GM21423 (cell line): ENCODE data around the gene TRIM66.
"Not testable (repeated sequence)": the region's sequence is repeated elsewhere in the genome, so short reads cannot be mapped to it uniquely, and the experiment has no call there.

Experiments used
- ATAC-seq: cut with Tn5 transposase; IDR thresholded peaks from one replicate; pipeline ENCODE4 v1.9.1; 2021; ENCODE audit warnings: mild to moderate bottlenecking, moderate library complexity; ENCODE audit not compliant: unreplicated experiment

Gene TRIM66

GRCh38 chr11:8692417-8692816, 10.0 kb upstream of the TRIM66 start:
- ATAC-seq = no peak

GRCh38 chr11:8691601-8692000, 9.1 kb upstream of the TRIM66 start:
- ATAC-seq = no peak

DNA sequence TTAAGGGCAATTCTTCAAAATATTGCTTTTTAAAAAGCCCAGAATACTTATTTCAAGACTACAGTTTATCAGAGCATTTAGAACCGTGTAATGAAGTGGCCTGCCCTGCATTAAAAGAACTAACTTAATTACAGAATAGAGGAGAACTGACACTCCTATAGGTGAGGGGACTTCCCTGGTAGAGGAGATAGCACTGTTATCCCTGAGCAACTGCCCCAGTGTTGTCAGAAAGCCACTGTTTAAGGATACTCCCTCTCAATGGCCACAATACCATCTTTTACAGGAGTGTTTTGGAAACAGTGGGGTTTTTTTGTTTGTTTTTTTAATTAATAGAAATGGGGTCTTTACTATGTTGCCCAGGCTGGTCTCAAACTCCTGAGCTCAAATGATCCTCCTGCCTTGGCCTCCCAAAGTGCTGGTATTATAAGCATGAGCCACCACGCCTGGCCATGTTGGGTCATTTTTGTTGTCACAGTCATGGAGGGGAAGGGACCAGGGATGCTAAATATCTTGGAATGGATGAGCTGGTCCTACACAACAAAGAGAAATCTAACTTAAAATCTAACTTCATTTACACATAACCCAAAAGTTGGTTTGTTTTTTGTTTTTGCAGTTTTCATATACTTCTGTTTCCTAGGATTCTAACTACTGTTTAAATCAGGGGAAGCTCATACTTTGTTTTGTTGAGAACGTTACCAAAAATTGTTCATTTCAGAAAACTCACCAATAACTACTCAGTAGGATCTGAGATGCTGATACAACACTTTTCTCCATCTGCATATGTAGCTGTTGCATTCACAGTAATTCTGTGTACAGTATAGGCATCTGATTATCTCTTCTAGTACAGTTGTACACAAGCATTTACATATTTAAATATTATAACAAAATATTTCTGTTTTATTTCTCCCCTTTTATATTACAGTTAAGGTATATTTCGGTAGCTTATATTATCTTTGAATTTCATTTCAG, 8.2 kb upstream of the TRIM66 start:
- no peak for ATAC-seq

- no peak for ATAC-seq
Measured at GRCh38 chr11:8689726-8690255, 7.3 kb upstream of the TRIM66 start.

DNA sequence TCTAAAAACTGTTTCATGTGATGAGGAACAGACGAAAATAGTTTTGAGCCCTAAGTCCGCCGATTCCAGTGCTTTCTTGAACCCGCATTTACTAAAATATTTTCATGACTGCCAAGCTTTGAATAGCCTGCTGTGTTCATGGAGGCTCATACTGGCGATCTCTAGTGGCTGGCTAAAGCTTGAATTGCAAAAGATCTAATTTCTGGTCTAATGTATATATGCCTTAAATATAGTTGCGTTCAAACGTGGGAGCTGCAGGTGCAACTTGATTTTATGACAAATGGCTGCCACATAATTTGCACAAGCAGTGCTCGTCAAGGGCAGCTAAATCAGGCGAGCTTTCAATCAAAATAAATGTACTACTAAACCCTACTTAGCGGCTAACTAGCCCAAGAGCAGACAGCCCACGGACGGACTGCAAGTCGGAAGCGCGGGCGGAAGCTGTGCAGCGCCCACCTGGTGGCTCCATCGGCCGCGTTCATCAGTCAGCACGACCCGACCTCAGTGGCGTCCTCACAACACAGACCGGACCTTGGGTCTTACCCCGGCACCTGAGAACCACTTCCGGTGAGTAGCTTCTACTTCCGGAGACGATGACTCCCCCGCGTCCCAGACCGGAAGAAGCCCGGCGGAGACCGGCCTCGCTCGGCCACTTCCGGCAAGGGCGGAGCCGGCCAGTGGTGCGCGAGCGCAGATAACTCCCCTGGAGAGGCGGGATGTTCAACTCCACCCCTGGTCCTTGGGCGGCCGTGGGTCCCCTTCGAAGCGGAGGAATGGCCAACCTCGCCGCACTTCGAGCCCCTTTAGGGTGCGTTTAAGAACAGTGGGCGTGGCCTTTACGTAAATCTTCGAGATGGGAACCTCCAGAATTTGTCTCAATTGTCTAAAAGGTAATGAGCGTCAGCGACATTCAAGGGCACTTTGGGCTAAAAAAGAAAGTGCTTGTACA, 6.2 kb upstream of the TRIM66 start:
- peak; percentile 96 for ATAC-seq

GRCh38 chr11:8686325-8686724, 3.9 kb upstream of the TRIM66 start:
- ATAC-seq = no peak

DNA sequence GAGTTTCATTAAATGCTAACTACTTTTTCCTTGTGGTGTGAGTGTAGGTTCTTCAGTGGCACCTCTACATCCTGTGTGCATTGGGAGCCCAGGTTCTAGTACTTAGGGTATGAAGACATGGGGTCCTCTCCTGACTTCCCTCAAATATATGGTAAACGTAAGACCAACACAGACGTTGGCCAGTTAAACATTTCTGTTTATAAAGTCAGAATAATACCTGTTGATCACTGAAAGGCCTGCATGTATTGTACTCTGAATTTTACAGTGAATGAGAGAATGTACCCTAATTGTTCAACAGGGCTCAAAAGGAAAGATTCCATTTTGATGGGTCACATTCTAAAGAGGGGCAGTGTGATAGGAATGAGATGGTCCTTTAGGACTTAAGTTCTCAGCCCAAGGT, 3.4 kb upstream of the TRIM66 start:
- ATAC-seq = no peak

DNA sequence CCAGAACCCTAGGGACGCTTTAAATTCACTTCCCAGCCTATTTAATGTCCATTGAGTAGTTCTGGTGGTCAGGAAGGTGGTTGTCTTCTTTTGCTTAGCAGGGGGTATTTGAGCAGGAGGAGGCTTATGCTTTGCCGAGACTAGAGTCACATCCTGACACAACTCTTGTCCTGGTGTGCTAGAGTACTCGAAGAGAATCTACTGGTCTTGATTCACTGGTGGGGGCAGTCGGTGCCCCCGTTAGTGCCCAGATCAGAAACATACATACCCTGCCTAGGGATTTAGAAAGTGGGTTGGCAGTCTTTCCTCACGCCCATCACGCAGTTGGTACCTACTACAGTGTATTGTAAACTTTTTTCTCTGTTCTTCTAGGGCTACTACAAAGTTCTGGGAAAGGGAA, 2.8 kb upstream of the TRIM66 start:
- ATAC-seq = no peak

- ATAC-seq = no peak
Measured at GRCh38 chr11:8684600-8685290, 2.3 kb upstream of the TRIM66 start.

DNA sequence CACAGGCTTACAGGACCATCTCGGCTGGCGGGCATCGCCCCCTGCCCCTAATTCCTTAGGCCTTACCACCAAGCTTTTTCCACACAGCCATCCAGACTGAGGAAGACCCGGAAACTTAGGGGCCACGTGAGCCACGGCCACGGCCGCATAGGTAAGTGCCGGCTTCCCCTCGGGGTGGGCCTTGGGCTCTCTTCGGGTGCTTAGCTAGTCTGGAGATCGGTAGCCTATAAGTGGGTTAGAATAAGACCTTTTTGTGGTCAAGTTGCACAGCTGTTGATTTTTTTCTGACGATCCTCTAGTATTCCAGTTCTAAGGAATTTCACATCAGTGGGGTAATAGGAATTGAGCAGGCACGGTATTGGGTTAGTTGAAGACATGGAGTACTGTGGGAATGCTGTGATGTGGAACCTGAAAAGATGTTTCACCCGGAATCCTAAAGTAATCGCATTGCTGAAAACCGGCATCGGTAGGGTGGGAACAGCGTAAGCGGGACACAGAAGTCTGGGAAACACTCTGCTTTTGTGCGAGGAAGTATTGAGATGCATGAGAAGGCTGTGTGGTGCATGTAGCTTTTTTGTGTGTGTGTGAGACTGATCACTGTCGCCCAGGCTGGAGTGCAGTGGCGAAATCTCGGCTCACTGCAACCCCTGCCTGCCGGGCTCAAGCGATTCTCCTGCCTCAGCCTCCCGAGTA, 796 bp upstream of the TRIM66 start:
- ATAC-seq = no peak

DNA sequence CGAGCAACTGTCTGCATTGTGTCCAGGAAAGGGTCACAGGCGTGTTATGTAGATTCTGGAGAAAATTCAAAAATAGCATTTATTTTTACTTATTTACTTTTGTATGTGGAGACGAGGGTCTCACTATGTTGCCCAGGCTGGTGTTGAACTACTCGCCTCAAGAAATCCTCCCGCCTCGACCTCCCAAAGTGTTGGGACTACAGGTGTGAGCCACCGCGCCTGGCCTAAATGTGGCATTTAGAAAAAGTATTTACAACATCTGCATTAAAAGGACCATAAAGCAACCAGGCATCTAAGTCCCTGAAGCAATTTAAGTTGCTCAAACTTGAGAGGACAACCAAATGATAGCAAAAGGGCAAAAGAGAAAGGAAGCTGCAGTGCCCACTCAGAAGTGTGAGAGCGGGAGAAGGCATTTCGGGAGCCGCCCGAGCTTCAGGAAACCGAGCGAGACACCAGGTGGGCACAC, 595 bp downstream of the TRIM66 start:
- no peak for ATAC-seq

DNA sequence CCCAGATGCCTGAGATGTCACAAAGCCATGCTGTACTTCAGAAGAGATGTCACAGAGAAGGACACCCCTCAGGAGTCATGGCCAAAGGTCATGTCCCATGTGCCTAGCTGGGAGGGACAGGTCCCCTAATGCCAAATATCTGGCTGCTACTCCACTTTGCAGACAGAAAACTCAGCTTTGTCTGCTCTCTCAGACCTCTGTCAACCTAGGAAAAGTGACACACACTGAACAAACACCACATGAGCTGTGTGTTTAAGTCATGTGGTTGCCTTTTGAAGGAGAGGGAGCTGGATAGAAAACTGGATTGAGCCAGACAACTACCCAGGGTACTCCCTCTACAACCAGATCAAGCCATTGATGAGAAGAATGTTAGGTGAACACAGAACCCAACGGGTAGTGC, 3.5 kb downstream of the TRIM66 start:
- no peak for ATAC-seq

- ATAC-seq = no peak
Measured at GRCh38 chr11:8676458-8676857, 6.0 kb downstream of the TRIM66 start.

DNA sequence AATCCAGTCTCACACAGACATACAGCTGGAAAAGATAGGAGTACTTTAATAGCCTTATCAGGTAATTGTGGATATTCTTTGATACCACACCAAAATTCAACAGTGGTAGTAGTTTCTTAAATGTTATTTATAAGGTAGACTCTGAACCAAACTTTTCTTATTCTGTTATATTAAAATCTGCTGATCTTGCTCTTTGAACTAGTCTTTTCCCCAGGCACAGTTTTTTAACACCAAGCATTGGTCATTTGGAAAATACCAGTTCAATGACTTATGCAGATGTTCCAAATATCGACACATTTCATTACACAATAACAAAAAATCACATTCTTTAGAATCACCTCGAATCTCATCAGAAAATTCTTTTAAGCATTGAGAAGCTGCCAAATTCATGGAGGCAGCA, 7.6 kb downstream of the TRIM66 start:
- no peak for ATAC-seq

DNA sequence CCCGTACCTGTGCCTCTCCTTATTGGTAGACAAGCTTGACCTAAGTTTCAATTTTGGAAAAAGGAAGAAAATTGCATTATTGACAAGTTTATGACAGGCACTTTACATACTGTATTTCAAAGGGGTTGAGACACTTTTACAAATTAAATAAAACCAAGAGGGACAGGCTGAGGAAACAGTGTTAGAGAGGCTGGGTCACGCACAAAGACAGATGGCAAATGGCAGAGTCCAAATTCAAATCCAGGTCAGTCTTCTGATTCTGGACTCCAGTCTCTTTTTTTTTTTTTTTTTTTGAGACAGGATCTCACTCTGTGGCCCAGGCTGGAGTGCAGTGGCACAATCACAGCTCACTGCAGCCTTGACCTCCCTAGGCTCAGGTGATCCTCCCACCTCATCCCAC, 10.1 kb downstream of the TRIM66 start:
- no peak for ATAC-seq

GRCh38 chr11:8671651-8672062, 10.8 kb downstream of the TRIM66 start:
- no peak for ATAC-seq

GRCh38 chr11:8671193-8671612, 11.3 kb downstream of the TRIM66 start:
- no peak for ATAC-seq

DNA sequence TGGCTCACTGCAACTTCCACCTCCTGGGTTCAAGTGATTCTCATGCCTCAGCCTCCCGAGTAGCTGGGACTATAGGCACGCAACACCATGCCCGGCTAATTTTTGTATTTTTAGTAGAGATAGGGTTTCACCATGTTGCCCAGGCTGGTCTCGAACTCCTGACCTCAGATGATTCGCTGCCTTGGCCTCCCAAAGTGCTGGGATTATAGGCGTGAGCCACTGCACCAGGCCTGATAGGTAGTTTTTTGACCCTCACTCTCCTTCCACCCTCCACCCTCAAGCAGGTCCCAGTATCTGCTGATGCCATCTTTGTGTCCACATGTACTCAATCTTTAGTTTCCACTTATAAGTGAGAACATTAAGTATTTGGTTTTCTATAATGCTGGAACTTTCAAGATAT, 12.4 kb downstream of the TRIM66 start:
- not testable (repeated sequence) for ATAC-seq

DNA sequence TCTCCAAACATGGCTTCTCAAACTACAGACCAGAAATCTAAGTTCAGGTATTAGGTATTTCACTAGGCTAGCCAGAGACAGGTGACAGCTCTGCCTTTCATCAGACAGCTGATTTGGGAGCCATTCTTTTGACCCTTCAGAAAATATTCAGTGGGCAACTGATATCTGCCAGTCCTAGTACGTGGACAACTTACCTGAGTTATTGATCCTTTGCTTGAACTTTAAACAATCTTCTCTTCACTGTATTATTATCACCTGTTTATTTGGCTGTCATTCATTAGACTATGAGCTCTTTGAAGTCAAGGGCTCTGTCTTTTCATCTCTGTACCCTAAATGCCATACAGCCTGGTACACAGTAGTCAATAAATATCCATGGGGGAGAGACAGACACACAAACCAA, 17.2 kb downstream of the TRIM66 start:
- ATAC-seq = no peak
